Measurements from ENCODE around the gene HRCT1. TPM values are rescaled to one million over a fixed set of nuclear protein-coding genes. Genes with fewer than 3 reads are reported as not detected.

HRCT1 gene
- polyA plus RNA-seq, 3 donors: not detected

- Mint-ChIP-seq H3K4me1 (peaks cover 6% of the 10 kb centered on the region), H3K4me3 (no peak overlapping the region), H3K27ac (no peak overlapping the region), H3K36me3 (no peaks in the 10 kb centered on the region), H3K27me3 (ENCODE audit: low read depth in 3 of 3) (no peaks in the 10 kb centered on the region), H3K9me3 (no peaks in the 10 kb centered on the region)
- H3K9ac ChIP-seq (ENCODE audit: insufficient read depth, low read length, poor library complexity, severe bottlenecking): no peak overlapping the region
- no peak overlapping the region for H3K4me2 ChIP-seq (replicated peaks; ENCODE audit: extremely low read depth, low read length, poor library complexity, severe bottlenecking)
- TF ChIP-seq CTCF (IDR thresholded peaks at IDR 0.05): no peak
- H3K27me3 ChIP-seq (ENCODE audit: control insufficient read depth in 2 of 2, insufficient read depth in 2 of 2, low read length in 2 of 2): no peaks in the 10 kb centered on the region
- H3K36me3 ChIP-seq (replicated peaks in 1 of 2; ENCODE audit: control insufficient read depth in 1 of 2, insufficient read depth in 2 of 2, low read length in 2 of 2): no peaks in the 10 kb centered on the region
- no peaks in the 10 kb centered on the region for H3K9me3 ChIP-seq (replicated peaks in 1 of 2; ENCODE audit: control insufficient read depth in 1 of 2, insufficient read depth in 1 of 2, low read length in 2 of 2)
- no peaks in the 10 kb centered on the region for H3K79me2 ChIP-seq (ENCODE audit: insufficient read depth, low read length)
- peaks cover 6 to 7% of the 10 kb centered on the region in 2 donors for H3K4me1 ChIP-seq (ENCODE audit: control insufficient read depth in 1 of 2, insufficient read depth in 2 of 2, low read length in 2 of 2)
- no peak overlapping the region for H3K27ac ChIP-seq (ENCODE audit: low read depth in 1 of 2, low read length in 2 of 2)
- 80% methylated on average over 2 of the region's 4 CpGs for whole genome bisulfite sequencing (ENCODE audit: insufficient coverage)
- no peak overlapping the region for H3K4me3 ChIP-seq (replicated peaks in 1 of 3; ENCODE audit: low read depth in 2 of 3, low read length in 3 of 3)
- no peaks in the 10 kb centered on the region for H4K20me1 ChIP-seq (ENCODE audit: insufficient read depth, low read length)
- no peak overlapping the region for H2AFZ ChIP-seq (ENCODE audit: insufficient read depth, low read depth, low read length, poor library complexity, severe bottlenecking)
- intact Hi-C loops (cut with micrococcal nuclease): loop anchor here in 1 of 2 donors (10.0 kb wide), 1 partner anchor 62 kb away; no protein-coding TSS in a partner anchor
- no peak for DNase-seq
Observed at GRCh38 chr9:35917261-35917660, 11.3 kb downstream of the HRCT1 start.

GRCh38 chr9:35918780-35919179, 12.8 kb downstream of the HRCT1 start:
- Mint-ChIP-seq H3K27me3 (ENCODE audit: low read depth in 3 of 3) (no peaks in the 10 kb centered on the region), H3K4me1 (peaks cover 11% of the 10 kb centered on the region), H3K36me3 (no peaks in the 10 kb centered on the region), H3K27ac (no peak overlapping the region), H3K9me3 (no peaks in the 10 kb centered on the region), H3K4me3 (no peak overlapping the region)
- Histone ChIP-seq H2AFZ (ENCODE audit: insufficient read depth, low read depth, low read length, poor library complexity, severe bottlenecking) (no peak overlapping the region), H3K36me3 (replicated peaks in 1 of 2; ENCODE audit: control insufficient read depth in 1 of 2, insufficient read depth in 2 of 2, low read length in 2 of 2) (no peaks in the 10 kb centered on the region), H3K27ac (ENCODE audit: low read depth in 1 of 2, low read length in 2 of 2) (no peak overlapping the region), H3K9me3 (replicated peaks in 1 of 2; ENCODE audit: control insufficient read depth in 1 of 2, insufficient read depth in 1 of 2, low read length in 2 of 2) (no peaks in the 10 kb centered on the region), H3K4me3 (replicated peaks in 1 of 3; ENCODE audit: low read depth in 2 of 3, low read length in 3 of 3) (no peak overlapping the region), H3K4me1 (ENCODE audit: control insufficient read depth in 1 of 2, insufficient read depth in 2 of 2, low read length in 2 of 2) (peaks cover 6 to 7% of the 10 kb centered on the region in 2 donors), H4K20me1 (ENCODE audit: insufficient read depth, low read length) (no peaks in the 10 kb centered on the region), H3K9ac (ENCODE audit: insufficient read depth, low read length, poor library complexity, severe bottlenecking) (no peak overlapping the region), H3K27me3 (ENCODE audit: control insufficient read depth in 2 of 2, insufficient read depth in 2 of 2, low read length in 2 of 2) (no peaks in the 10 kb centered on the region), H3K79me2 (ENCODE audit: insufficient read depth, low read length) (no peaks in the 10 kb centered on the region), H3K4me2 (replicated peaks; ENCODE audit: extremely low read depth, low read length, poor library complexity, severe bottlenecking) (no peak overlapping the region)
- no peak for DNase-seq
- intact Hi-C loops (cut with micrococcal nuclease): loop anchor here in 1 of 2 donors (10.0 kb wide), 1 partner anchor 64 kb away; no protein-coding TSS in a partner anchor
- TF ChIP-seq CTCF (IDR thresholded peaks at IDR 0.05): no peak
- no CpG with 5 or more reads among the region's 3 CpGs for WGBS (ENCODE audit: insufficient coverage)

Measured in CD14-positive monocyte (primary cell).